Trophoblast cell (in vitro differentiated cells and primary cell): ENCODE data around the gene PDE1A.

Experiments
- DNase-seq, 2 donors: peaks; one replicate each; pipeline ENCODE4 v3.0.0-alpha.2; 2016
- H2AFZ ChIP-seq: 2 replicates; pipeline ENCODE4 v1.6.1; 2013; ENCODE audit warnings: low read length, moderate library complexity, mild to moderate bottlenecking; ENCODE audit not compliant: insufficient read depth, poor library complexity
- H2AK5ac ChIP-seq: 2 replicates; pipeline ENCODE4 v1.6.1; 2013; ENCODE audit warnings: mild to moderate bottlenecking, low read length
- H2BK120ac ChIP-seq: 2 replicates; pipeline ENCODE4 v1.6.1; 2013; ENCODE audit warnings: low read length, mild to moderate bottlenecking, moderate library complexity; ENCODE audit not compliant: insufficient read depth, poor library complexity
- H2BK12ac ChIP-seq: 2 replicates; pipeline ENCODE4 v1.6.1; 2013; ENCODE audit warnings: mild to moderate bottlenecking, low read length, moderate library complexity
- H2BK5ac ChIP-seq: 2 replicates; pipeline ENCODE4 v1.6.1; 2013; ENCODE audit warnings: low read length, low read depth, moderate library complexity, mild to moderate bottlenecking; ENCODE audit not compliant: poor library complexity
- H3K14ac ChIP-seq: 2 replicates; pipeline ENCODE4 v1.6.1; 2013; ENCODE audit warnings: mild to moderate bottlenecking, low read length
- H3K18ac ChIP-seq: 2 replicates; pipeline ENCODE4 v1.6.1; 2013; ENCODE audit warnings: mild to moderate bottlenecking, low read length
- H3K23ac ChIP-seq: 2 replicates; pipeline ENCODE4 v1.6.1; 2013; ENCODE audit warnings: low read length
- H3K27ac ChIP-seq: 2 replicates; pipeline ENCODE4 v1.5.1; 2013; ENCODE audit warnings: low read depth, mild to moderate bottlenecking, inconsistent platforms, low read length, moderate library complexity
- H3K27me3 ChIP-seq: 2 replicates; pipeline ENCODE4 v1.6.1; 2013; ENCODE audit warnings: inconsistent platforms, mild to moderate bottlenecking, low read length, moderate library complexity; ENCODE audit not compliant: insufficient read depth
- H3K36me3 ChIP-seq, 2 experiments: 1 replicate in 1 of 2; 2 replicates in 1 of 2; pipeline ENCODE4 v1.6.1; 2013; ENCODE audit warnings: low read length in 2 of 2, mild to moderate bottlenecking in 2 of 2, moderate library complexity in 1 of 2; ENCODE audit not compliant: insufficient read depth in 2 of 2, control insufficient read depth in 1 of 2
- H3K4ac ChIP-seq: 2 replicates; pipeline ENCODE4 v1.6.1; 2013; ENCODE audit warnings: low read depth, mild to moderate bottlenecking, low read length, moderate library complexity
- H3K4me1 ChIP-seq, 2 experiments: 1 replicate in 1 of 2; 2 replicates in 1 of 2; pipeline ENCODE4 v1.6.1; 2013; ENCODE audit warnings: low read length in 2 of 2, mild to moderate bottlenecking in 2 of 2, moderate library complexity in 1 of 2; ENCODE audit not compliant: insufficient read depth in 2 of 2, control insufficient read depth in 1 of 2
- H3K4me2 ChIP-seq: 2 replicates; pipeline ENCODE4 v1.6.1; 2013; ENCODE audit warnings: inconsistent platforms, mild to moderate bottlenecking, low read length, moderate library complexity
- H3K4me3 ChIP-seq: 2 replicates; pipeline ENCODE4 v1.5.1; 2013; ENCODE audit warnings: mild to moderate bottlenecking, low read depth, low read length, inconsistent platforms
- H3K79me1 ChIP-seq: one replicate; pipeline ENCODE4 v1.6.1; 2013; ENCODE audit warnings: low read length
- H3K79me2 ChIP-seq: 2 replicates; pipeline ENCODE4 v1.6.1; 2013; ENCODE audit warnings: low read length, mild to moderate bottlenecking; ENCODE audit not compliant: control insufficient read depth, insufficient read depth, poor library complexity
- H3K9ac ChIP-seq: 2 replicates; pipeline ENCODE4 v1.6.1; 2013; ENCODE audit warnings: mild to moderate bottlenecking, low read length
- H3K9me3 ChIP-seq: 2 replicates; pipeline ENCODE4 v1.6.1; 2013; ENCODE audit warnings: low read depth, mild to moderate bottlenecking, control low read depth, inconsistent platforms, low read length; ENCODE audit not compliant: insufficient read depth
- H4K12ac ChIP-seq: 2 replicates; pipeline ENCODE4 v1.6.1; 2013; ENCODE audit warnings: low read depth, mild to moderate bottlenecking, low read length, moderate library complexity
- H4K8ac ChIP-seq: 2 replicates; pipeline ENCODE4 v1.6.1; 2013; ENCODE audit warnings: low read depth, mild to moderate bottlenecking, low read length, moderate library complexity
- H4K91ac ChIP-seq: one replicate; pipeline ENCODE4 v1.6.1; 2013; ENCODE audit warnings: low read depth, mild to moderate bottlenecking, low read length, moderate library complexity
- WGBS: extraction: QIAGEN DNeasy Blood & Tissue Kit; methylation state at CpG from one replicate; pipeline ENCODE4 v1.1.7; 2013; ENCODE audit warnings: missing lambda C conversion rate; ENCODE audit not compliant: insufficient read length, insufficient coverage; ENCODE audit errors: extremely low coverage; 5-methylcytosine and 5-hydroxymethylcytosine counted together

PDE1A gene

GRCh38 chr2:182148344-182148743 is 278.5 kb downstream of the PDE1A start:
- Histone ChIP-seq H4K8ac (no peak overlapping the region), H3K4me1 (peaks cover 0 to 6% of the 10 kb centered on the region in 2 experiments), H3K79me2 (no peaks in the 10 kb centered on the region), H3K27ac (no peak overlapping the region), H2AFZ (no peak overlapping the region), H3K36me3 (no peaks in the 10 kb centered on the region), H3K4me2 (no peak overlapping the region), H3K4me3 (no peak overlapping the region), H3K27me3 (no peaks in the 10 kb centered on the region), H3K79me1 (peaks cover 4% of the 10 kb centered on the region), H2AK5ac (no peak overlapping the region), H3K4ac (no peak overlapping the region), H4K12ac (no peak overlapping the region), H3K9me3 (no peaks in the 10 kb centered on the region), H4K91ac (no peak overlapping the region), H2BK12ac (no peak overlapping the region), H3K9ac (no peak overlapping the region), H2BK120ac (no peak overlapping the region), H2BK5ac (no peak overlapping the region), H3K18ac (no peak overlapping the region), H3K23ac (no peak overlapping the region), H3K14ac (no peak overlapping the region)
- peak in 1 of 2 donors; percentile 13 for DNase-seq
- no CpG with 5 or more reads among the region's 2 CpGs for WGBS

GRCh38 chr2:182144776-182145165 is 282.1 kb downstream of the PDE1A start:
- H4K12ac ChIP-seq: no peak overlapping the region
- no peaks in the 10 kb centered on the region for H3K79me2 ChIP-seq
- no peak overlapping the region for H3K18ac ChIP-seq
- H2AFZ ChIP-seq: no peak overlapping the region
- H3K14ac ChIP-seq: no peak overlapping the region
- DNase-seq: no peak
- peak overlapping the region; percentile 55 for H4K91ac ChIP-seq
- no peak overlapping the region for H2BK5ac ChIP-seq
- peaks cover 4% of the 10 kb centered on the region for H3K79me1 ChIP-seq
- peak overlapping the region; percentile 23 for H4K8ac ChIP-seq
- peak overlapping the region; percentile 82 for H3K27ac ChIP-seq
- no peak overlapping the region for H2AK5ac ChIP-seq
- no peak overlapping the region for H3K23ac ChIP-seq
- H3K4me2 ChIP-seq: peak overlapping the region; percentile 16
- H3K4ac ChIP-seq: no peak overlapping the region
- no peak overlapping the region for H2BK120ac ChIP-seq
- no peaks in the 10 kb centered on the region for H3K36me3 ChIP-seq
- peaks cover 0 to 6% of the 10 kb centered on the region in 2 experiments for H3K4me1 ChIP-seq
- H3K27me3 ChIP-seq: no peaks in the 10 kb centered on the region
- H3K4me3 ChIP-seq: no peak overlapping the region
- peak overlapping the region; percentile 54 for H2BK12ac ChIP-seq
- no CpG with 5 or more reads among the region's 1 CpG for WGBS
- no peak overlapping the region for H3K9ac ChIP-seq
- peaks cover 2% of the 10 kb centered on the region for H3K9me3 ChIP-seq

GRCh38 chr2:182144041-182144775 is 282.6 kb downstream of the PDE1A start:
- Histone ChIP-seq H4K91ac (no peak overlapping the region), H2AK5ac (no peak overlapping the region), H2BK5ac (no peak overlapping the region), H3K4ac (no peak overlapping the region), H3K14ac (no peak overlapping the region), H3K4me1 (peaks cover 0 to 6% of the 10 kb centered on the region in 2 experiments), H3K4me3 (no peak overlapping the region), H4K12ac (no peak overlapping the region), H2BK120ac (no peak overlapping the region), H3K27me3 (no peaks in the 10 kb centered on the region), H4K8ac (no peak overlapping the region), H2AFZ (no peak overlapping the region), H3K9ac (no peak overlapping the region), H3K18ac (no peak overlapping the region), H2BK12ac (no peak overlapping the region), H3K79me1 (peaks cover 4% of the 10 kb centered on the region), H3K4me2 (peak overlapping the region; percentile 40), H3K27ac (peak overlapping the region; percentile 82), H3K79me2 (no peaks in the 10 kb centered on the region), H3K9me3 (peaks cover 2% of the 10 kb centered on the region), H3K36me3 (no peaks in the 10 kb centered on the region), H3K23ac (no peak overlapping the region)
- peak in 1 of 2 donors; percentile 10 for DNase-seq
- WGBS: no CpG with 5 or more reads among the region's 7 CpGs

- no peak overlapping the region for H3K4me2 ChIP-seq
- no peak overlapping the region for H2BK120ac ChIP-seq
- no peak overlapping the region for H4K12ac ChIP-seq
- DNase-seq: peak in 1 of 2 donors; percentile 12
- no peak overlapping the region for H3K27ac ChIP-seq
- H4K91ac ChIP-seq: no peak overlapping the region
- peaks cover 0 to 6% of the 10 kb centered on the region in 2 experiments for H3K4me1 ChIP-seq
- no peaks in the 10 kb centered on the region for H3K27me3 ChIP-seq
- H3K4ac ChIP-seq: no peak overlapping the region
- no peak overlapping the region for H3K4me3 ChIP-seq
- H3K14ac ChIP-seq: no peak overlapping the region
- no peak overlapping the region for H2AFZ ChIP-seq
- H2AK5ac ChIP-seq: no peak overlapping the region
- no CpG with 5 or more reads among the region's 6 CpGs for WGBS
- H2BK5ac ChIP-seq: no peak overlapping the region
- peaks cover 4% of the 10 kb centered on the region for H3K79me1 ChIP-seq
- H3K79me2 ChIP-seq: no peaks in the 10 kb centered on the region
- no peak overlapping the region for H4K8ac ChIP-seq
- H3K9ac ChIP-seq: no peak overlapping the region
- no peak overlapping the region for H2BK12ac ChIP-seq
- H3K9me3 ChIP-seq: peaks cover 2% of the 10 kb centered on the region
- H3K18ac ChIP-seq: no peak overlapping the region
- no peak overlapping the region for H3K23ac ChIP-seq
- H3K36me3 ChIP-seq: no peaks in the 10 kb centered on the region
Observed at GRCh38 chr2:182142062-182142461, 284.8 kb downstream of the PDE1A start.
